ENCODE measurements around the gene MLX. TPM values are rescaled to one million over a fixed set of nuclear protein-coding genes. Genes with fewer than 3 reads are reported as not detected.

Gene MLX
- total and polyA plus RNA-seq, 2 donors (not counting 1 experiment from before 2014, with no cell fraction given) = 62.4 to 66.6 TPM

GRCh38 chr17:42579794-42580551 lies 13.1 kb downstream of the MLX start:
- no CpG with 5 or more reads among the region's 2 CpGs for WGBS (ENCODE audit: insufficient coverage)
- no peak for TF ChIP-seq EZH2 (IDR thresholded peaks at IDR 0.05; ENCODE audit: borderline replicate concordance, insufficient read depth, low read depth, low read length, poor library complexity, severe bottlenecking)
- TF ChIP-seq CTCF (IDR thresholded peaks at IDR 0.05) = no peak
- Mint-ChIP-seq H3K4me3 (peak overlapping the region; percentile 30), H3K4me1 (peaks cover 40% of the 10 kb centered on the region), H3K27ac (peak overlapping the region; percentile 78), H3K27me3 (no peaks in the 10 kb centered on the region), H3K9me3 (ENCODE audit: insufficient read depth) (no peaks in the 10 kb centered on the region)
- no peak overlapping the region for H3K9ac ChIP-seq (ENCODE audit: low read length)
- no peaks in the 10 kb centered on the region for H3K27me3 ChIP-seq (replicated peaks in 1 of 4; ENCODE audit: control extremely low read depth in 1 of 4, control insufficient read depth in 3 of 4, insufficient read depth in 4 of 4, low read length in 3 of 4)
- CTCF ChIA-PET = interaction anchor here (0.9 to 4.2 kb wide), 8 partner anchors 17 to 254 kb away, joined by 3 to 72 read pairs (median 4); partner anchors contain the start of genes BECN1, CCR10, PLEKHH3 and VPS25
- no peaks in the 10 kb centered on the region for H3K9me3 ChIP-seq (ENCODE audit: control extremely low read depth in 1 of 3, control insufficient read depth in 2 of 3, insufficient read depth in 1 of 3, low read length in 2 of 3)
- ATAC-seq (ENCODE audit: low read depth) = no peak
- POLR2A ChIA-PET = interaction anchor here (2.7 kb wide), 1 partner anchor 31 kb away, joined by 12 read pairs; no protein-coding TSS in a partner anchor
- H3K79me2 ChIP-seq (ENCODE audit: control insufficient read depth, insufficient read depth, low read length) = peaks cover 14% of the 10 kb centered on the region
- H3K4me2 ChIP-seq (replicated peaks; ENCODE audit: low read depth, low read length, poor library complexity, severe bottlenecking) = no peak overlapping the region
- peaks cover 12 to 56% of the 10 kb centered on the region in 2 experiments for H3K36me3 ChIP-seq (replicated peaks in 1 of 2; ENCODE audit: control extremely low read depth in 1 of 2, control insufficient read depth in 1 of 2, extremely low read depth in 1 of 2, insufficient read depth in 2 of 2, low read length in 1 of 2)
- no peak overlapping the region for H3K4me3 ChIP-seq (ENCODE audit: control extremely low read depth in 1 of 5, extremely low read depth in 1 of 5, insufficient read depth in 1 of 5, low read depth in 2 of 5, low read length in 4 of 5)
- peak overlapping the region in 1 of 2 donors; percentile 72 for H3K27ac ChIP-seq (ENCODE audit: low read length in 2 of 2)
- no peak overlapping the region for H2AFZ ChIP-seq (ENCODE audit: insufficient read depth, low read depth, low read length, poor library complexity, severe bottlenecking)
- intact Hi-C loops (cut with micrococcal nuclease) = loop anchor here (10.0 kb wide), 1 partner anchor 415 kb away; the partner anchor contains the start of gene RPL27
- peaks cover 15% of the 10 kb centered on the region for H4K20me1 ChIP-seq (ENCODE audit: control insufficient read depth, insufficient read depth, low read length, poor library complexity, severe bottlenecking)
- no peak for DNase-seq
- H3K4me1 ChIP-seq (ENCODE audit: control insufficient read depth in 2 of 2, insufficient read depth in 2 of 2, low read length in 2 of 2) = peaks cover 12 to 30% of the 10 kb centered on the region in 2 donors
